Kidney tubule cell (primary cell): ENCODE measurements around the gene WDR43.
A peak's percentile ranks its signal among the peaks of the same experiment; 100 is the strongest.

Experiments used
- DNase-seq: peaks from one replicate; pipeline ENCODE4 v3.0.0-alpha.2; 2018; ENCODE audit warnings: low spot score

WDR43 gene

DNA sequence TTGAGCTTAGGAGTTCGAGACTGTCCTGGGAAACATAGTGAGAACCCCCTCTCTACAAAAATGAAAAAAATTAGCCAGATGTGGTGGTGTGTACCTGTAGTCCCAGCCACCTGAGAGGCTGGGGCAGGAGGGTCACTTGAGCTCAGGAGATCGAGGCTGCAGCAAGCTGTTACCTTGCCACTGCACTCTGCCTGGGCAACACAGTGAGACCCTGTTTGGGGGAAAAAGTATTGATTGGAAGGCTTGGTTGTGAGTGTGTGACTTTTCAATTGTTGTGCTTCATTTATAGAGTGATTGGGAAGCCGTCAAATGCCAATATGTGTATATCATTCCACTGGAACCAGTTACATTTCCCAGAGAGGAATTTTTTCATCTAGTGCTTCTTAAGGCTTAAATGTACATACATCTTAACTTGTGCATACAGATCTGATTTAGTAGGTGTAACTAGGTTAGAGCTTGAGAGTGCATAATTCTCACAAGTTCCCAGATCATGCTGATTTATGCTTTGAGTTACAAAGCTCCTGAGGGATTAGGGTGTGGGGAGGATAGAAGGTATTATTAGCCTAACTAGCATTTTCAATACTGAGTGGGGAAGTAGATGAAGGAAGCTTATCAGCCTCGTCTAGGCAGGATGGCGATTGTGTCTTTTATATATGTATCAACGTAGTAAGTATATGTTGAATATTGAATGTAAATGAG is 15.3 kb downstream of the WDR43 start:
- DNase-seq, result no peak

DNA sequence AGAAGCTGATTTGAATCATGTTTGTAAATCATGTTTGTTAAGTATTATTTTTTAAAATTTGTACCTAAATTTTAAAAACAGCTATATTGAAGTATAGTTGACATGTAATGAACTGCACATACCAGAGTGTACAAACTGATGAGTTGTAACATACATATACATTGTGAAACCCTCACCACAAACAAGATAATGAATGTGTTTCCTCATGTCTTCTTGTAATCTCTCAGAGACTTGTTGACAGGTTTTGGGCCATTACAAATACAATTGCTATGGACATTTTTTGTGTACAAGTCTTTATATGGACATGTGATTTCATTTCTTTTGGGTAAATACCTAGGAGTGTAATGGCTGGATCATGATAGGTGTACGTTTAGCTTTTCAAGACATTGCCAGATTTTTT is 21.5 kb downstream of the WDR43 start:
- DNase-seq, result no peak

DNA sequence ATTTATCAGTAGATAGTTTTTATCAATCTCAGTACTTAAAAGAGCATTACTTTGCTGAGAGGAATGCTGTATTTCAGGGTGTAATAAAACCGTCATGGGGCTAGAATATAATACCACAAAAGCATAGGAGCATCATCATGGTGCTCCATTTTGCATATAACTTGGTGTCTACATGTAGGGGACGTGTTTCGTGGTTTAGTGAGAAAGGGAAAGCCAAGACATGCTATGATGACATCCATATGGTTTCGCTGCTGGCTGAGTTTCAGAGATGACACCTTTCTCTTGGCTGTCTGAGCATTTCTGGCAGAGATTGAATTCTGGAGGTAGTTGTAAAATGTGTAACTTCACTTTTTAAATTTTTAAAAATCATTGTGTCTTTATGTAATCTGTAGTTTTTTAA is 32.4 kb downstream of the WDR43 start:
- DNase-seq, result no peak

DNA sequence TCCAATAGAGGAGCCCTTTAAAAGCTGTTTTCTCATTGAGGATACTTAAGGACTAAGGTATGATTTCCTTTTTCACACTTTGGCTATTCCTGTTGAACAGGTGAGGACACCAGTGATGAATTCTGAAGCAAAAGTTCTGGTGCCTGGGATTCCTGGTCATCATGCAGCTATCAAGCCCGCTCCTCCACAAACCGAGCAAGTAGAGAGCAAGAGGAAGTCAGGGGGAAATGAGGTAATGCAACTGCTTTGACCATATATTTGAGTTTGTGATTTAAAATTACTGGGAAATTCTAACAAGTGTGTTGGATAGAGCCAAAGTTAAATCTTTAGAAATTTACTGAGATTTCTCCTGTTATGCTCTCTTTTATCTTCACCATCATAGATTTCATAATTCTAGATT is 33.0 kb downstream of the WDR43 start:
- DNase-seq, result no peak

DNA sequence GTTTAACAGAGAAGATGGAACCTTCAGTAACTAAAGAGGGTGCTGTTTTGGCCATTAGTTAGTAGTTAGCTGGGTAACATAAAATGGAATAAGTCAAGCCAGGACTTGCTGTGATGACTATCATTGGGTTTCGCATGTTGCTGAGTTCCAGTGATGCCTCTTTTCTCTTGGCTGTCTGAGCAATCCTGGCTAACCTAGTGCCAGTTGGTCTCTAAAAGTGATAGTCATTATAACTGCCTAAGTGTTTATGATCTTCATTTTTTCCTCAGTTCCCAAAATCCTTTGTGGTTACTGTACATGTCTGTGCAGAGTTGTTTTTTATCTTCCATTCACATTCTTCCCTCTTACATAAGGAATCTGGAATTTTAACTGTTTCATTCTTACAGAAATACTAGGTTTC is 33.4 kb downstream of the WDR43 start:
- DNase-seq, result no peak

DNA sequence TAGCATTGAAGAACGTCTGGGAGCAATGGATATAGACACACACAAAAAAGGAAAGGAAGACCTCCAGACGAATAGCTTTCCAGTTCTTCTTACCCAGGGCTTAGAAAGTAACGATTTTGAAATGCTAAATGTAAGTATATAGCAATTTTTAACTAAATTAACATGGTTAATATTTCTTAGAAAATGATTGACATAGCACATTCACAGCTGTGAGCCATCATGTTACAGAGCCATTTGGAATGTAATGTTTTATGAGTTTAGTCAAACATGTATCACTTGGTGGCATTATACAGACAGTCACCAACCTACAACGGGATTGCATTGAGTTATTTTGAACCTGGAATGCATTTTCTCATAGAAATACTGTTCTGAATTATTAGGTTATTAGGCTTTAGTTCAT is 35.1 kb downstream of the WDR43 start:
- peak; percentile 57 for DNase-seq

DNA sequence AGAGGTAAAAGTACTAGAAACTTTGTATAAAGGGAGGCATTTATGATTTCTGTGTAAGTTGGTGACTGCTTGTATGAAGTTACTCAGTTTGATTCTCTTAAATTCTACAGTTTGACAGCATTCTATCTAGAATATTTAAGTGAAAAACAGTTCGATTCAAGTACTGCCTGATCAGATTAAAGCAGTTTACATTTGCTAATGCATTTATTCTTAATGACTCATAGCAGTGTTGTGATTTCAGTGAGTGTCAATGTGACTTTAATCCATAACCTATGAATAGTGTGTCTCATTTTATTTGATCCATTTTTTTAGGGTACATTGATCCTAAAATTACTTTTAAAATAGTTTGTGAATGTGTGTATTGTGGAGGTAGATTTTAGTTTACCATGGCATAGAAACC is 35.7 kb downstream of the WDR43 start:
- DNase-seq, result no peak

DNA sequence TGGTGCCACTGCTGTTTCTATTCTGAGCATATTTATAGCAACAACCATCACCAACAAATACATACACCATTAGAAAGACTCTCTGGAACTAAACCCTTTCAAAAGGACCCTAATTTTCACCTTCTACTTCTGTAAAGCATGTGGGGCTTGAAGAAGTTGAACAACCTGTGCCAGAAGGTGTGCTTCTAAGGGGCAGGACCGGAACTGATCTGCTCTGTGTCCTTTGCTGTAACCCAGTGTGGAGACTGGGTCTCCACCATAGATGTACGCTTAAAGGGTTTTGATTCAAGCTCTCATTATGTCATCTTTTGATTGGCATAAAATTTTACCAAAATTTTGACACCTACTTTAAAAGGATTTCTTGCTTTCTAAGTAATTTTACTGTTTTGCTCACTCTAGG is 40.3 kb downstream of the WDR43 start:
- DNase-seq, result no peak

DNA sequence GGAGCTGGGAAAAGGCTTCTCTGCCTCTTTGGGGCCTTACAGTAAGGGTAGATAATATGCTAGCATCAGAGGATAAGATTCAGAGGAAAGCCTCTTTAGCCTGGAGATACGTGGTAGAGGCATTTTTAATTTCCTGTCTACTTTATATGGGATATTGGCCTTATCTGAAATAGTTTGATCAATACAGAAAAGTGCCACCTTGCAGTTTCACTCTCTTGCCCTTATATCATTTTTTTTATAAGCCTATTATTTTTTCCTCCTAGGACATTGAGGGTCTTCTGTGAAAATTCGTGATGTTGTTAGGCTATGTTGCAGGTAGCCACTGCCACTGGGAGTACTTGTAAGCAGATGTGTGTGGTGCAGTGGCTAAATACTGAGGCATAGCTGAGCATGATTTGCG is 46.5 kb downstream of the WDR43 start:
- DNase-seq, result no peak

DNA sequence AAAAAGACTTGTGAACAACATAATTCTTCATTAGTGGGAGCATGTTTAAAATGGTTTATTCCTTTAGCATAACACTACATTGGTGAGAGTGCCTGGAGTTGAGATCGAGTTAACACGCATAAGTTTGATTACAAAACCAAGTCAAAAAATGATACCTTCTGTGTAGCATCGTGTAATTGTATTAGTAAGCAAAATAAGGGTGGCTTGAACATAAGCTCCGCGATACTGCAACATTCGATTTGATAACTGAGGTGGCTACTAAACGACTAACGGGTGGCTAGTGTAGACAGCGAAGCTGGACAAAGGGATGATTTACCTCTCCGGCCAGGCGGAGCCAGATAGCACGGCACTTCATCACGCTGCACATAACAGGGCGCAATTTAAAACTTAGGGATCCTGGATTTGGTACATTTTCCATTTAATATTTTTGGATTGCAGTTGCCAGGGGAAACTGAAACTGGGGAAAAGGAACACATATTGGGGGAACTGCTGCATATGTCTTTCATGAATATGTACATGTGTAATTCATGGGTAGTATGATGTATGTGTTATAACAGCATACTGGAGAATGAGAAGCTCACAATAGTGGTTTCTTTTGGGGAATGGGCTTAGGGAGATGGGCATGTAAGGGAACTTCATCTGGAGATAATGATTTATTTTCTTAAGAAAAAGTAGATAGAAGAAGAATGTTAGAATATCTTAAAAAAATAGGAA is 50.2 kb downstream of the WDR43 start:
- DNase-seq, result no peak

DNA sequence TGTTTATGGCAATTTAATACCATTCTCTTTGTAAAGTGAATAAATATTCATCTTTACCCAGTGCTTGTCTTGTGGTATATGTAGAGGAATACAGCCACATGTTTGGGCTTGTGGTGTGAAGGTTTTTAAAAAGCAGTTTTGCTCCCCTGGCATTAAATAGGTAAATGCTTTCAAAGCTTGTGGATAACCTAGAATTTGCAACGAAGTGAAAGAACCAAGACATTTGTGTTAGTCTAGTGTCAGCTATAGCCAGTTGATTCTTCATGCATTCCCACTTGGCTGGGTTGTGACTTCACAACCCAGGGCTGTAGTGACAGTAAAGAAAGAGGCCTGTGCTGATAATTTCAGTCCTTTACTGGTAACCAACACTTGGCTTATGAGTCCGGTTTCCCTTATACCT is 53.7 kb downstream of the WDR43 start:
- DNase-seq, result no peak

DNA sequence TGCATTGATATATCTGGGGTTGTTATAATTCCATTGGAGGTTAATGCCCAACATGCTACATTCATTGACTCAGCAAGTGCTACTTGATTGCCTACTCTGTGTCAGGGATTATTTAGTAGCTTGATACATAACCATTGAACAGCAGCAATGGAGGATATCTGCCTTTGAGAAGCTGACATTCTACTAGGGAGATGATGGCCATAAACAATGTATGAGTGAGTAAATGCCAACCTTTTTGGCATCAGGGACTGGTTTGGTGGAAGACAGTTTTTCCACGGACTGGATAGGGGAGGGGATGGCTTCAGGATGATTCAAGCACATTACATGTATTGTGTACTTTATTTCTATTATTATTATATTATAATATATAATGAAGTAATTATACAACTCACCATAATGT is 54.7 kb downstream of the WDR43 start:
- no peak for DNase-seq

DNA sequence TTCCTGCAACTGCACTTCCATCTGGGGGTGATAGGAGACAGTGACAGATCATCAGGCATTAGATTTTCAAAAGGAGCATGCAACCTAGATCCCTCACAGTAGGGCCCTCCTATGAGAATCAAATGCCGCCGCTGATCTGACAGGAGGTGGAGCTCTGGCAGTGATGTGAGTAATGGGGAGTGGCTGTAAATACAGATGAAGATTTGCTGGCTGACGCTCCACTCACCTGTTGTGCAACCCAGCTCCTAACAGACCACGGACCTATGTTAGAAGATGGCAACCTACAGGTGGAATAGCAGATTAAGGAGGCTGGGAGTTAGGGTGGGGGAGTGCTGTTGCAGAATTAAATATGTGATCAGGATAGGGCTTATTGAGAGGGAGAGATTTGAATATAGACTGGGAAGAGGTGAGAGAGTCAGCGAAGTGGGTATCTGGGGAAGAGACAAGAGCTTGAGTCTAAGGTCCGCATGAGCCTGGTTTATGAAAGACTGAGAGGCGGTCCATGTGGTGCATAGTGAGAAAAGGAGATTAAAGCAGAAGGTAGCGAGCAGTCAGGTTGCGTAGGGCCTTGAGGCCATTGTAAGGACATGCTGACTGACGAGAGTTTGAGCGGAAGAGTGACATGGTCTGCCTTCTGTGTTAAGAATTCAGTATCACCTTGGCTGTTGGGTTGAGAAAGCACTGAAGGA is 55.3 kb downstream of the WDR43 start:
- no peak for DNase-seq

DNA sequence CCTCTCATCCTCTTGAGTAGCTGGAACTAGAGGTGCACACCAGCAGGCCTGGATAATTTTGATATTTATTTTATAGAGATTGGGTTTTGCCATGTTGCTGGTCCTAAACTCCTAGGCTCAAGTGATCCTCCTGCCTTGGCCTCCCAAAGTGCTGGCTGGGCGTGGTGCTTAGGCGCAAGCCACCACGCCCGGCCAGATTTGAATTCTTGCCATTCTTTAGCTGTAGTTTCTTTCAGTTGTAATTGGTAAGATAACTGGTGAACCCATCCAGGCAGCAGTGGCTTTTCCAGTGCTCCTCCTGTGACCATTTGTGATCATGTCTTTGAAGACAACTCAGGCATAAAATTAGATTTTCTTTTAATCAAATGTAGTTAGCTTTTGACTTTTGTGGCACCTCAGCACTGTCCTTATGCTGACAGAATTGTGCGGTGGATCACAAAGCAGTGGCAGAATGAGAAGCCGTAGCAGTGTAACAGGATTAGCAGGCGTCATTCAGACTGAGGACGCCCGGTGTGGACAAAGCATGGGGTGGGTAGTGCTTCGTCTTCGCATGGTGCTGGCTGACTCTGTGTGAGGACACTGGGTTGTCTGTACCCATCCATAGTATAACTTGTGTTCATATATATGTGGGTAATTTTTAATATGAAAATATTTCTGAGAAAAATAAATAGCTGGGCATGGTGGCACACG is 56.6 kb downstream of the WDR43 start:
- no peak for DNase-seq

DNA sequence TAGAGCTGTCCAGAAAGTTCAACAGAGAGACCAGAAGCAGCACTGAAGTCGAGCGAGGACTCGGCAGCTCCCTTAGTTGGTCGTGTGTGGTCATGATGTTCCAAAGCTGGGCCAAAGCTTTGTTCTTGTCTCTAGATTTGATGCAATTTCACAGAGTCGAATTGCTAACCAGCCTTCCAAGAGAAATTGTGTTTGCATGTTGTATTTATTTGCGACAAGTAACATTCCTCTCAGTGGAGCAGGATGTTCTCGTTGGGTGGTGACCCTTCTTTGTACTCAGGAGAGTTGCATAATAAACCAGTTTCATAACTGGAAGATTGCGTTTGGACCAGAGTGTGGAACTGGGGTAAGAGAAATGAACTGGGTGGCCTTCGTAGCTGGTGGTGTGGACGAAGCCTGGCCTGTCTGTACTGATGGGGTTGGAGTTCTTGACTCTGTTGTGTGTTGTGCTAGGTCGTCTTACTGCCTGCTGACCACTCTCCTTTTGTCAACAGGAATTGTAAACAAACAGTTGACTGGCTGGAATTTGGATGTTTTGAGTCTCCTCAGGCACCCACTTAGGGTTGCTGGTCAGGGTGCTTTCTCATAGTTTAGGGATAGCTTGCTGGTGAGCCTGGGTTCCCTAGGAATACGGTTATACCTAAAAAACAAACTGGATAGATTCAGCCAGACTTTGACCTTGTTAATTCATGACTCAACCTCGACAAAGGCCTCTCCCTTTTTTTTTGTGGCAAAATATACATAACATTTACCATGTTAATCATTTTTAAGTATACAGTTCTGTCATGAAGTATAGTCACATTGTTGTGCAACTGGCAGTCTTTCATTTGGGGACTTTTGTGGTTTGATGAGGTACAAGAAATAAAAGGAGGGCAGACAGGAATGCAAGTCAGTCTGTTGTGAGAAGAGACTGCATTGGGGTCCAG is 57.7 kb downstream of the WDR43 start:
- DNase-seq, result no peak

DNA sequence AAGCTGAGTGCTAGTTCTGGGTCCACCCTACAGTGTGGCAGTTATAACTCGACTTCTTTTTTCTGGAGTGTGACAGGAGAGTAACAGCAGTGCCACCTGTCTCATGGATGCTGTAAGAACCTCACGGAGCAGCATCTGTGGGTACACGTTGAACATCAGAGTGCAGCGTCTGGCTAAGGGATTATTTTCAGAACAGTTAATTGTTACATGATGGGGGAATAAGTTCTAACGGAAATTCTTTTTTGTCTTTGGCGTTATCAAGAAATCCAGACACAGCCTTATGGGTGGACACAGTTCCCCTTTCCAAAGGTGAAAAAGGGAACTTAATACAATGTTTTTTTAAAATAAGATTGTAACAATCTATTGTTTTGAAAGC is 58.4 kb downstream of the WDR43 start:
- no peak for DNase-seq

DNA sequence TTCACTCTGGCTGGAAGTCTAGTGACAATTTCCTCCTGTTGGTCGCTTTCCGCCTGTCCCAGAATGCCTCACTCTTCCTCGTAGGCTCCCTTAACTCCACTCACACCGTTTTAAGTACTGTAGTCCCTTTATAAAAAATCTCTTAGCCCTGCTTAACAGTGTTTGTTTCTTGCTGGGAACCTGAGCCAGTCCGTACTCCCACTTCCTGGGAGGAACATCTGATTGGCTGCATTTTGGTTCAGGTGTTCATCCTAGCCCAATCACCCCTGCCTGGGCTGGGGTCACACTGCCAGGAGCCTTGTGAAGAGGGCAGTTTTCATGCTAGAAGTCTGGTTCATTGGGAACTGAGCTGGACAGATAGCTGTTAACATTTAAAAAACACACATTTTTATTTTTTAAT is 61.0 kb downstream of the WDR43 start:
- DNase-seq, result no peak

DNA sequence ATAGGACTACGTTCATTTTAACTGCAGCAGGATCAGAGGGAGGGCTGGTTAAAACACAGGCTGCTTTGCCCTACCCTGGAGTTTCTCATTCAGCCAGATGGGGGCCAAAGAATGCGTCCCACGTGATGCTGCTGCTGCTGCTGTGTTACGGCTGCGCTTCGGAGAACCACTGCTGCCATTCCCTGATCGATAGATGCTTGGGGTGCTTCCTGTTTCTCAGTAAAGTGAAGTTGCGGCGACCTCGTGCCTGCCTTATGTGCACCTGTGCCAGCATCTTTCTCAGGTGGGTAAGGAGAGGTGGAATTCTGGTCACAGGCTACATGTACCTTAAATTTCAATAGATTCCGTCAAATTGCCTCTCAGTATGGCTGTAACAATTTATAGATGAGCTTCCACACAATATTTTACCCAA is 62.0 kb downstream of the WDR43 start:
- DNase-seq, result peak; percentile 21

DNA sequence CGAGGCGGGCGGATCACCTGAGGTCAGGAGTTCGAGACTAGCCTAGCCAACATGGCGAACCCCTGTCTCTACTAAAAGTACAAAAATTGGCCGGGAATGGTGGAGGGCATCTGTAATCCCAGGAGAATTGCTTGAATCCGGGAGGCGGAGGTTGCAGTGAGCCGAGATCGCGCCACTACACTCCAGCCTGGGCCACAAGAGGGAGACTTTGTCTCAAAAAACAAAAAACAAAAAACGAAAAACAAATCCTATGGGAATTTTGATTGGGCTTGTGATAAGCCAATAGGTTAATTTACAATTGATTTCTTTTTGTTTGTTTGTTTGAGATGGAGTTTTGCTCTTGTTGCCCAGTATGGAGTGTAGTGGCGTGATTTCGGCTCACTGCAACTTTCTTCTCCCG is 62.4 kb downstream of the WDR43 start:
- no peak for DNase-seq

DNA sequence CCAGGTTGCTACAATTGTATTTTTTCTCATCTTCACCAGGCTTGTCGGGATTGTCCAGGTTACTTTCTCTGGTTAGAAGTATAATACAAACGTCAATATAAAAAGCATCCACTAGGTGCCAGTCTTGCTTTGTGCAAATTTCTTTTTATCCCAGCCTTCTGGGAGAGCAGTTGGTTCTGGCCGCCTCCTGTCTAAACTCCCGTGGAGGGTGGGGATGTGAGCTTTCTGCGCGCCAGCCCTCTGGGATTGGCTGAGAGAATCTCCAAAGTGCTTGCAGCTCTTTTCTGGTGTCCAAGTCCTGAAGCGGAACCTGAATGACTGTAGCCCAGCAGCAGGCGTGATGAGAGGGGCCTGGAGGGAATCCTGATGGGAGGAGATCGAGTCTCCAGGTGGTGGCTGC is 64.2 kb downstream of the WDR43 start:
- peak; percentile 80 for DNase-seq

DNA sequence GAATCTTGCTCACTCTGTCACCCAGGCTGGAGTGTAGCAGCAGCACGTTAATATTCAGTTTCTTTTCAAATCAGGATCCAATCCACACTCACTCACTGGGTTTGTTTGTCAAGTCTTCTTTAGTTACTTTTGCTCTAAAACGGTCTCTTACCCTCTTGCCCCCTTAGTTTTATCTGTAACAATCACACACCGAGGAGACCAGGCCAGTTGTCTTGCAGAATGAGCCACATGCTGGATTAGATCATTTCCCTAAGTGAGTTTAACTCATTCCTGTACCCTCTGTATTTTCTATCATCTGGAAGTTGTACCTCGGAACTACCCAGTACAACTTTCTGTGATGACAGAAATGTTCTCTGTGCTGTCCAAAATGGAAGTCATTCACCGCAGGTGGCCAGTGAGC is 65.9 kb downstream of the WDR43 start:
- no peak for DNase-seq

DNA sequence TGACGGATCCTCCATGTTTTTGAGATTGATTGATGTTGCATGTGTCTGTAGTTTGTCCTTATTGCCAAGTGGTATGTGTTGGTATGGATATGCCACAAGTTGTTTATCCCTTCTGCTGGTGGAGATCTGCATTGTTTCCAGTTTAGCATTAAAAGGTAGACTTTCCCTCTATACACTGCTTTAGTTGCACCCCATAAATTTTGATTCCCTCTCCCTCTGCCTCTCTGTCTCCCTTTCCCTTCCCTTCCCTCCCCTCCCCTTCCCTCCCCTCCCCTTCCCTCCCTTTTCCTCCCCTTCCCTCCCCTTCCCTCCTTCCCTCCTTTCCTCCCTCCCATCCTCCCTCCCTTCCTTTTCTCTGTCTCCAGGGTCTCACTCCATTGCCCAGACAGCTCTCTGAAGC is 68.0 kb downstream of the WDR43 start:
- DNase-seq, result no peak
